Activated CD8-positive, alpha-beta memory T cell treated with anti-CD3 and anti-CD28 coated beads for 4 hours (primary cell): ENCODE measurements around the gene ATP8B1.
"Not testable (repeated sequence)": the region's sequence is repeated elsewhere in the genome, so short reads cannot be mapped to it uniquely, and the experiment has no call there.

Experiments
- DNase-seq, 2 donors: peaks; one replicate each; pipeline ENCODE4 v3.0.0-alpha.2; 2020; ENCODE audit warnings: low read depth in 2 of 2

The ATP8B1 gene

DNA sequence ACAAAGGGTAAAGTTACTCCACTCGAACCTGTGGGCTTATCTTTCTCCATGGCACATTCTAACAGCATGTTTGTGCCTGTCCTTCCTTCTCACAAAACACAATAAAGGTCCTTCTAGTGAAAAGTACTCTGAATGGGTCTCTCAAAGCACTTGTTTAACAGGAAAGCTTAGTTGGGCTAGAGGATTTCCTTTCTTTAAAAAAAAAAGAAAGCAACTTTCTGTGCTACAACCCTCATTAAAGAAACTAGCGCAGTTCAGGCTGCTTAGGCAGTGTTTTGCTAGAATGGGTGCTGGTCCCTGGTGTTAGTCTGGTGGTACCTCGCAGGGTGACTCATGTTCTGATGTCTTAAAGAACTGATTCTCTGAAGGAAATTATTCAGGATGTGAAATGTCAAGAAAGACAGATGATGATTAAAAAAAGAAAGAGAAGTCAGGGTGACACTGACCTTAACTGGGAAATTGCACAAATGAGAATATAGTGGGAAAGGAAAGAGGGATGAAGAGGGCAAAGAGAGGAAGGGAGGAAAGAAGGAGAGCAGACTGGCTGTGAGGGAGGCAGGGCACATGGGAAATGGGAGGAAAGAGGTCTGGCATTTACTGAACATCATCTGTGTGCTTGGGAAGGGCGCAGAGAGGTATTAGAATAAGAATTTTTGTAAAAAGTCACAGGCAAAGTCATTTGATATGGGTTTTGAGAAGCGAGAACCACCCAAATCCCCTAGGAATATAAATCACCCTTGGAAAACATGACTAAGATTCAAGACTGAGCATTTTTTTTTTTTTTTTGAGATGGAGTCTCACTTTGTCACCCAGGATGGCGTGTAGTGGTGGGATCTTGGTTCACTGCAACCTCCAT, 74.9 kb downstream of the ATP8B1 start:
- no peak for DNase-seq

- not testable (repeated sequence) for DNase-seq
These were observed 83.7 kb downstream of the ATP8B1 start for GRCh38 chr18:57719211-57719935.

GRCh38 chr18:57716549-57716948, 86.6 kb downstream of the ATP8B1 start:
- DNase-seq: no peak

- no peak for DNase-seq
These were observed 87.4 kb downstream of the ATP8B1 start for GRCh38 chr18:57715671-57716070.

GRCh38 chr18:57715073-57715472, 88.0 kb downstream of the ATP8B1 start:
- DNase-seq: no peak

- no peak for DNase-seq
These were observed 92.9 kb downstream of the ATP8B1 start for GRCh38 chr18:57710226-57710625.

DNA sequence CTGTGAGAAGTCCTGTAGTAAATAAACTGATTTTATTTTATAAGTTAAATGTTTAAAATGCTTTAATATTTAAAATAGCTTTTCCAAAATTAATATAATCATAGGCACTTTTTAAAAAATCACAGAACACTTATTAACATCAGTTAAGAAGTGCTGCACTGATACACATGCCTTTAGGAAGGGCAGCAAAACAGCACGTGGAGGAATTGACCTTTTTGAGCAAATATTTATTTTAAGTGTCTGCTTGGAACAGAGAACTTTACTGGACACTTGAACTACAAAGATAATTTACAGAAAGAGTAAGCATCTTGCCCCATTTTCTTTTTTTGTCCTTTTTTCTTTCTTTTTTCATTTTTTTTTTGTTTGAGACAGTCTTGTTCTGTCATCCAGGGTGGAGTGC, 93.8 kb downstream of the ATP8B1 start:
- no peak for DNase-seq

GRCh38 chr18:57708288-57708687, 94.8 kb downstream of the ATP8B1 start:
- DNase-seq: no peak

DNA sequence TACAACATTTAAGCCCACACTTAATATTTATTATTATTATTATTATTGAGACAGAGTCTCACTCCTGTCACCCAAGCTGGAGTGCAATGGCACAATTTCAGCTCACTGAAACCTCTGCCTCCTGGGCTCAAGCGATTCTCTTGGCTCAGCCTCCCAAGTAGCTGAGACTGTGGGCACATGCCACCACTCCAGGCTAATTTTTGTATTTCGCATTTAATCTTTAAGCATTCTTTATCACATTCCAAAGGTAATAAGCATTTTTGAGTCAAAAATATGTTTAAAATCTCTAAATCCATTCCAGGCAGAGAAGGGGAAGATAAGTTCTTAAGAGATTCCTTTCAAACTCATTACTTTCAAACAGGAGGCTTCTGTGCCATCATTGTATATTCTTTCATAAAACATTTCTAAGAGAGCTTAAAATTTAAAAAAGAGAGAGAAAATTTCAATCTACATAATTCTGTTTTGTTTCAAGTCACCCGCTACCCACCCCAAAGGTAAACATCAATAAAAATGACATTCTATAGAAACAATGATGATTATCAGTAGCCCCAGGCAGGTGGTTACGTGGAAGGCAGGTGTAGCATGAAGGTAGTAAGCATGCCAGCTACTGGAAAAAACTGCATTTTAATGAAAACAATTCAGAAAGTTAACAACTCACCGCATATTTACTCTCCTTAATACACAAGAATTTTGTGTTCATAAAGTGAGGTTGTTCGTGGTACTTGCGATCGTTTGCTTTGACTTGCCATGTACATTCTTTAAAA, 97.1 kb downstream of the ATP8B1 start:
- DNase-seq: no peak

- DNase-seq: no peak
These were observed 98.1 kb downstream of the ATP8B1 start for GRCh38 chr18:57705011-57705410.

DNA sequence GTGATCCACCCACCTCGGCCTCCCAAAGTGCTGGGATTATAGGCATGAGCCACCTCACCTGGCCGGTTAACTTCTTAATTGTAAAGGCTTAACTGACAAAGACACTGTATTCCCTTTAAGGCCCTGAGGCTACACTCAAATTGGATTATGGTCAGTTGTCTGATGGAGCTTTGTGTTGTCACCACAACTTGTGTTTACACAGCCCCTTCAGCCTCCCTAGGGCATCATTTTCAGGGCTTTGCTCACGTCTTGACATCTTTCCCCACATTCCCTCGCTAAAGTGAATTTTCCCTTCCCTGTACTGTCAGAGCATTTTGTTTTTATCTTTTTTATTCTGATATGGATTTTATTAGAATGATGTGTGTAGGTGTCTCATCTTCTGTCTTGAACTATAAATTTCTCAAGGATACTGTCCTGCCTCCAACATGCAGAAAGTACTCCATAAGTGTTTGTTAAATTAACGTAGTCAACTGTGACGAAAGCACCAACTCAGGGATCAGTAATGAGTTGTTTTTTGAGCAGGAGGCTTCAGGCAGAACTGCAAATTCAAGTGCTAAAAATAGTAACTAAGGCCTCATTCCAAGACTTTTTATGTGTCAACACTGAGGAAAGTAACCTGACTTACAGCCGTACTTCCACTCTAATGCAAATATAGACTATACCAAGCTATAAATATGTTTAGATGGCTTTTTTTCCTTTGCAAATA, 104.4 kb downstream of the ATP8B1 start:
- DNase-seq: no peak

DNA sequence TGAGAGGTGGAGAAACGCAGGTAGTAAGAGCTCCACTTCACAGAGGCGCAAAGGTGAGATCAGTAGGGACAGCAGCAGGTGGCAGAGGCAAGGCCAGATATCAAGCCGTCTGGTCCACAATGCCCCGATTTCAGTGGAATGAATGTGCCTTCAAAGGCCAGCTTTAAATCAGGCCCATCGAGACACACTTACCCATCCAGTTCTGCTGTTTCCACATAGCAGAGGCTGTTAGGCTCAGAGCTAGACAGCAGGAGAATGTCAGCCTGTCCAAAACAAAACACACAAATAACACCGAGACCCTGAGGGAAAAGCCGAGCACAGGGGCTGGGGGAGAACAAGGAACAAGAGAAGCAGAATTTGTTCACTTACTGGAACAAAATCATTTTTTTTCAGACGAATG, 105.7 kb downstream of the ATP8B1 start:
- no peak for DNase-seq

- no peak for DNase-seq
These were observed 106.8 kb downstream of the ATP8B1 start for GRCh38 chr18:57696271-57696670.

GRCh38 chr18:57691363-57691762, 111.8 kb downstream of the ATP8B1 start:
- no peak for DNase-seq

DNA sequence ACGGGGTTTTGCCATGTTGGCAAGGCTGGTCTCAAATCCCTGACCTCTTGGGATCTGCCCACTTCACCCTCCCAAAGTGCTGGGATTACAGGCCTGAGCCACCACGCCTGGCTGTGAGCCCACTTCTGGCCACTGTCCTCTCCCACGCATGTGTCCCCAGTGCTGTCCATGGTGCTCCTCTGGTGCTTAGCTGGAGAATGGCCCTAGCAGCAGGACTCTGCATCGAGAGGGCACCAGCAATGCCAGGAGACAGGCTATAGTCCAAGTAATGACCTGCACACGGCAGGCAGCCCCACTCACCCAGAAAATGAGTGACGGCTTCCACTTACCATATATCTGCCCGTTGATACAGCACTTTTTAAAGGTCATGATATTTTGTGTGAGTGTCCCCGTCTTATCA, 115.1 kb downstream of the ATP8B1 start:
- DNase-seq: no peak

DNA sequence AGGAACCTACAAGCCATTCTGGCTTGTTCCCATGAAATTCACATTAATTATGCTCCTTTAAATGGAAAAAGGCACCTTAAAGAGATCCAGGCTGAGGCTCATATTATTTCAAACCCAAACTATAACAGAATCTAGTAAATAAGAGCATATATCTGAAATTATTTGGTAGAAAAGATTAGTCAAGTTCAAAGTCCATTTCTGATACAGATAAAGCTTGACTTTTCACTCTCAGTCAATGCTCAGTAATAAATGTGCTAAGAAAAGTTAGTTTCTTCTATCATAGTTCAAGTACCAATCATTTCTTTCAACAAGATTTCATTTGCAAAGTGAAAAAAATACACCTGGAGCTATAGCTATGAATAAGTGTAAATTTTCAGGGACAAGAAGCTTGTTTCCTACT, 119.6 kb downstream of the ATP8B1 start:
- DNase-seq: no peak

GRCh38 chr18:57677262-57678211, 125.6 kb downstream of the ATP8B1 start:
- DNase-seq: no peak

GRCh38 chr18:57674891-57675290, 128.2 kb downstream of the ATP8B1 start:
- DNase-seq: no peak

DNA sequence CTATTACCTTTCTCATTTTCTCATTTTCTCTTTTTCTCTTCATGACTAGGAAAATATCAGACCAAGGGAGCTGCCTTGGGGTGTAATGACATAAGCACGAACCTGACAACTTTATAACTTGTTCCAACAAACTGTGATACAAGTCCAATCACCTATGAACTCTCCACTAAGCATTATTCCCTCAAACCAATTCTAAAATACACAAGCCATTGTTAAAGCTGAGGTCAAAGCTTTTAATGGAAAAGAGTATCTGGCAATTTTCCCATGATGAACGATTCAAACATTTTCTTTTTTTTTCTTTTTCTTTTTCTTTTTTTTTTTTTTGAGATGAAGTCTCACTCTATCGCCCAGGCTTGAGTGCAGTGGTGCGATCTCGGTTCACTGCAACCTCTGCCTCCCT, 133.1 kb downstream of the ATP8B1 start:
- DNase-seq: no peak

DNA sequence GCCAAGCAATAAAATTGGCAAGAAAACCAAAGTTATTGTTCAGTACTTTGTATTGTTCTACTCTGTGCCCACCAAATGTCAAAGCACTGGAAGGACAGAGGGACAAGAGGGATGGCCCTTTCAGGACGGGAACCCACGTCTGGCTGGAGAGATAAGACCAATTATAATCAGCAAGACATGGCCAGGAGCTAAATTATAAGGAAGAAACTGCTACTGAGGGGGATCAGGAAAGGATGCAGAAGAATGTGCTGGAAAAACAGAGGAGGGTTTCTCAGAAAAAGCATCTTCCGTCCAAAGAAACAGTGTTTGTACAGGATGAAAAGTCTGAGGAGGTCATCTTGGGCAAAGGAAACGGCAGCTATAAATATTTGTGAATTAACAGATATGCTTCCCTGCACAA, 135.1 kb downstream of the ATP8B1 start:
- no peak for DNase-seq
